Stimulated activated CD4-positive, alpha-beta T cell treated with anti-CD3 and anti-CD28 coated beads, Interleukin-12 subunit alpha, Interleukin-12 subunit beta, amount 100 ng/mL, for 4 hours (primary cell): ENCODE measurements around the gene TMEM184B.

Experiments used
- DNase-seq: peaks from one replicate; pipeline ENCODE4 v3.0.0-alpha.2; 2020

TMEM184B gene

GRCh38 chr22:38271927-38272372 lies 860 bp downstream of the TMEM184B start:
- DNase-seq, result no peak

- DNase-seq, result no peak
Observed at GRCh38 chr22:38271101-38271500, 1.7 kb downstream of the TMEM184B start.

- DNase-seq, result no peak
Observed at GRCh38 chr22:38270091-38270992, 2.5 kb downstream of the TMEM184B start.

GRCh38 chr22:38269466-38269865 lies 3.3 kb downstream of the TMEM184B start:
- DNase-seq, result no peak

- no peak for DNase-seq
Observed at GRCh38 chr22:38267086-38267485, 5.7 kb downstream of the TMEM184B start.

- no peak for DNase-seq
Observed at GRCh38 chr22:38266120-38266519, 6.7 kb downstream of the TMEM184B start.

- no peak for DNase-seq
Observed at GRCh38 chr22:38264322-38264843, 8.4 kb downstream of the TMEM184B start.

- DNase-seq, result peak; percentile 33
Observed at GRCh38 chr22:38262051-38262795, 10.6 kb downstream of the TMEM184B start.

GRCh38 chr22:38260761-38261681 lies 11.8 kb downstream of the TMEM184B start:
- DNase-seq, result no peak

GRCh38 chr22:38259370-38259769 lies 13.4 kb downstream of the TMEM184B start:
- no peak for DNase-seq

- no peak for DNase-seq
Observed at GRCh38 chr22:38258895-38259294, 13.9 kb downstream of the TMEM184B start.

GRCh38 chr22:38257650-38258250 lies 15.1 kb downstream of the TMEM184B start:
- DNase-seq, result no peak

GRCh38 chr22:38257181-38257580 lies 15.6 kb downstream of the TMEM184B start:
- DNase-seq, result no peak

GRCh38 chr22:38255697-38256096 lies 17.1 kb downstream of the TMEM184B start:
- no peak for DNase-seq

- DNase-seq, result no peak
Observed at GRCh38 chr22:38251341-38251692, 21.5 kb downstream of the TMEM184B start.

- DNase-seq, result no peak
Observed at GRCh38 chr22:38250643-38251340, 22.0 kb downstream of the TMEM184B start.

GRCh38 chr22:38249803-38250642 lies 22.8 kb downstream of the TMEM184B start:
- no peak for DNase-seq

GRCh38 chr22:38249301-38249700 lies 23.5 kb downstream of the TMEM184B start:
- DNase-seq, result no peak

- DNase-seq, result no peak
Observed at GRCh38 chr22:38248280-38248679, 24.5 kb downstream of the TMEM184B start.

- no peak for DNase-seq
Observed at GRCh38 chr22:38247713-38248112, 25.1 kb downstream of the TMEM184B start.

GRCh38 chr22:38246692-38247091 lies 26.1 kb downstream of the TMEM184B start:
- no peak for DNase-seq
